T-cell (primary cell): ENCODE data around the gene FUBP1. TPM values are rescaled to one million over a fixed set of nuclear protein-coding genes. Genes with fewer than 3 reads are reported as not detected.

ENCODE experiments used
- ATAC-seq, 4 experiments: fragments of 200-7000 bp in 3 of 4; fragments of 150-1000 bp in 1 of 4; cut with Tn5 transposase; replicated peaks in 1 of 4; 1 replicate in 3 of 4; 2 replicates in 1 of 4; pipeline ENCODE4 v1.10.0; 2021; ENCODE audit warnings: moderate library complexity in 3 of 4, mild to moderate bottlenecking in 2 of 4, moderate number of reproducible peaks in 1 of 4
- CTCF ChIA-PET, 2 donors: fragments of 300-600 bp; sonication (Branson Sonifier 250); formaldehyde crosslinking; loops; one replicate each; lab custom pipeline; 2022; ENCODE audit warnings: antibody characterized with exemption in 2 of 2; lab: Charles Lee
- POLR2A ChIA-PET, 2 donors: fragments of 300-600 bp; sonication (Branson Sonifier 250); formaldehyde crosslinking; loops; one replicate each; lab custom pipeline; 2022; ENCODE audit warnings: antibody characterized with exemption in 2 of 2; lab: Charles Lee
- DNase-seq, 35 experiments: peaks; one replicate each; pipeline versions ENCODE4 v3.0.0 to v3.0.0-alpha.2; 2013 to 2023
- H3K27ac ChIP-seq: one replicate; pipeline ENCODE4 v1.5.1; 2013; ENCODE audit warnings: low read length
- H3K27me3 ChIP-seq, 2 experiments: replicated peaks in 1 of 2; 1 replicate in 1 of 2; 2 replicates in 1 of 2; pipeline versions ENCODE4 v1.6.1 to v1.7.0; 2013; ENCODE audit warnings: low read length in 1 of 2, mixed read lengths in 1 of 2; ENCODE audit not compliant: control insufficient read depth in 2 of 2, insufficient read depth in 2 of 2; ENCODE audit errors: extremely low read depth in 1 of 2
- H3K36me3 ChIP-seq, 2 donors: 1 replicate in 1 of 2; 2 replicates in 1 of 2; pipeline versions ENCODE4 v1.6.1 to v1.7.0; 2013; ENCODE audit warnings: low read length in 1 of 2; ENCODE audit not compliant: control insufficient read depth in 2 of 2, insufficient read depth in 1 of 2; ENCODE audit errors: extremely low read depth in 1 of 2
- H3K4me1 ChIP-seq, 2 experiments: 1 replicate in 1 of 2; 2 replicates in 1 of 2; pipeline versions ENCODE4 v1.6.1 to v1.7.0; 2013; ENCODE audit warnings: low read length in 2 of 2, mixed read lengths in 1 of 2; ENCODE audit not compliant: insufficient read depth in 2 of 2, control insufficient read depth in 1 of 2; ENCODE audit errors: extremely low read depth in 1 of 2
- H3K4me3 ChIP-seq, 2 donors: 1 replicate in 1 of 2; 2 replicates in 1 of 2; pipeline versions ENCODE4 v1.5.1 to v1.7.0; 2013; ENCODE audit warnings: mild to moderate bottlenecking in 2 of 2, low read length in 1 of 2, moderate library complexity in 1 of 2; ENCODE audit not compliant: control insufficient read depth in 1 of 2; ENCODE audit errors: extremely low read depth in 1 of 2
- H3K9me3 ChIP-seq: 2 replicates; pipeline ENCODE4 v1.7.0; 2013
- H3K27ac Mint-ChIP-seq, 2 donors: one replicate each; pipeline ENCODE4 v1.8.0; 2020 to 2021; ENCODE audit warnings: mild to moderate bottlenecking in 2 of 2, mixed read lengths in 2 of 2
- H3K27me3 Mint-ChIP-seq, 2 donors: one replicate each; pipeline ENCODE4 v1.8.0; 2021 to 2022; ENCODE audit warnings: mixed read lengths in 2 of 2
- H3K36me3 Mint-ChIP-seq: one replicate; pipeline ENCODE4 v1.8.0; 2021; ENCODE audit warnings: mixed read lengths
- H3K4me1 Mint-ChIP-seq, 3 donors: one replicate each; pipeline ENCODE4 v1.8.0; 2020 to 2022; ENCODE audit warnings: mixed read lengths in 3 of 3, mild to moderate bottlenecking in 1 of 3
- H3K4me3 Mint-ChIP-seq, 3 donors: one replicate each; pipeline ENCODE4 v1.8.0; 2020 to 2022; ENCODE audit warnings: mild to moderate bottlenecking in 3 of 3, mixed read lengths in 3 of 3, moderate library complexity in 3 of 3
- H3K9me3 Mint-ChIP-seq, 3 donors: one replicate each; pipeline ENCODE4 v1.8.0; 2020 to 2022; ENCODE audit warnings: mixed read lengths in 3 of 3
- WGBS: methylation state at CpG from one replicate; pipeline ENCODE4 v1.1.5; 2013; ENCODE audit warnings: missing lambda C conversion rate; ENCODE audit not compliant: insufficient coverage; 5-methylcytosine and 5-hydroxymethylcytosine counted together
- total RNA-seq, 35 experiments: library from RNA in 6 of 35; stranded (reverse) in 6 of 35; fragments of 120-200 nt in 1 of 35; gene quantifications; one replicate each; pipeline versions ENCODE4 v1.2.1 to v1.2.4 and lab custom pipeline; 2013 to 2026

FUBP1 gene
- total RNA-seq, 5 donors from 2014 or later (not counting 1 experiment from before 2014, with no cell fraction given), result 180 to 224 (median 194) TPM

DNA sequence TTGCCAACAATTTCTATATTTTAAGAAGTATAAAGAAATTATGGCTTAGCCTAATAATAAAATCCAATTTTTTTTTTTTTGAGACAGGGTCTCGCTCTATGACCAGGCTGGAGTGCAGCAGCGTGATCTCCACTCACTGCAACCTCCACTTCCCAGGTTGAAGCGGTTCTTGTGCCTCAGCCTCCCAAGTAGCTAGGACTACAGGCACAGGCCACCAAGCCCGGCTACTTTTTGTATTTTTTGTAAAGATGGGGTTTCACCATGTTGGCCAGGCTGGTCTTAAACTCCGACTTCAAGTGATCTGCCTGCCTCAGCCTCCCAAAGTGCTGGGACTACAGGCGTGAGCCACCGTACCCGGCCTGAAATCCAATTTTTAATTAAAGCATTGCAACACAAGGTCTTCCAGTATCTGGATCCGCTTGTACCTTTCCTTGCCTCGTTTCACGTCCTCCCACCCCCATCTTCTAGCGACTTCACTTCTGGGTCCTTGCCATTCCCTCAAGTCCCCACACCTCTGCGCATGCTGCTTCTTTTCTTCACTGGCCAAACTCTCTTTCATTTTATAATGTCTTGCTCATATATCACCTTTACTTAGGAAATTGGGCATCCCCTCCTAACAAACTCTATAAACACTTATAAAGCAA is 2.3 kb downstream of the FUBP1 start:
- Mint-ChIP-seq H3K4me3 (no peak overlapping the region), H3K27ac (no peak overlapping the region), H3K36me3 (peaks cover 16% of the 10 kb centered on the region), H3K4me1 (peaks cover 53 to 61% (median 60%) of the 10 kb centered on the region in 3 donors), H3K27me3 (no peaks in the 10 kb centered on the region), H3K9me3 (no peaks in the 10 kb centered on the region)
- ATAC-seq, result no peak
- WGBS, result 32% methylated on average over 8 of the region's 13 CpGs
- H3K4me1 ChIP-seq, result peaks cover 38 to 49% of the 10 kb centered on the region in 2 experiments
- H3K27me3 ChIP-seq, result no peaks in the 10 kb centered on the region
- ChIA-PET CTCF (interaction anchor here (0.7 to 4.7 kb wide), 6 partner anchors 16 to 138 kb away, joined by 3 to 74 read pairs (median 4); partner anchors contain the start of gene DNAJB4 (in 1 of the 2)), POLR2A (interaction anchor here (0.6 to 5.8 kb wide), 12 partner anchors 10 to 244 kb away, joined by 3 to 183 read pairs (median 6); partner anchors contain the start of genes DNAJB4 (in 2 of the 2), MIGA1 (in 1 of the 2) and USP33 (in 1 of the 2))
- no peaks in the 10 kb centered on the region for H3K9me3 ChIP-seq
- H3K4me3 ChIP-seq, result peak overlapping the region; percentile 92 to 93
- H3K36me3 ChIP-seq, result peaks cover 0 to 11% of the 10 kb centered on the region in 2 donors
- no peak for DNase-seq
- H3K27ac ChIP-seq, result peak overlapping the region; percentile 100

DNA sequence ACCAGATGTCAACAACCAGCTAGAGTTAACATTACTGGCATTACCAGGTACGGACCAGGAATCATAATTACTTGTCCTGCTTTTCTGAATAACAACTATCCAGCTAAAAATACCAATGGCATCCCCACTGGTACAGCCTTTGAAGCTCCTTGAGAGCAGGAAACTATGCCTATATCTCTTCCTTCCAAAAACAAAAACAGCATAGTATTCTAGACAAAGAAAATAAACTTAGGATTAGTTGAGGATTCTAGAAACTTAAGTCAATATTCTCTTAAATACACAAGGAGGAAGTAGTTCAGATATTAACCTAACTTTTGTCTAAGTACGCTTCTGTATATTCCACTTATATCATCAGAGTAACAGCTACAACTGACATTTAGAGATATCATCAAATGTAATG is 3.0 kb downstream of the FUBP1 start:
- H3K4me1 Mint-ChIP-seq, result peaks cover 55 to 63% (median 60%) of the 10 kb centered on the region in 3 donors
- Histone ChIP-seq H3K9me3 (no peaks in the 10 kb centered on the region), H3K36me3 (peaks cover 0 to 14% of the 10 kb centered on the region in 2 donors), H3K4me1 (peaks cover 41 to 52% of the 10 kb centered on the region in 2 experiments), H3K4me3 (peak overlapping the region in 1 of 2 donors; percentile 92), H3K27me3 (no peaks in the 10 kb centered on the region), H3K27ac (peak overlapping the region; percentile 100)
- WGBS, result 25% methylated on average over 1 of the region's 2 CpGs
- peak overlapping the region in 1 of 3 donors; percentile 80 for H3K4me3 Mint-ChIP-seq
- no peaks in the 10 kb centered on the region for H3K9me3 Mint-ChIP-seq
- peak overlapping the region; percentile 62 to 82 for H3K27ac Mint-ChIP-seq
- ATAC-seq (no peak), DNase-seq (no peak)
- peaks cover 16% of the 10 kb centered on the region for H3K36me3 Mint-ChIP-seq
- no peaks in the 10 kb centered on the region for H3K27me3 Mint-ChIP-seq
- CTCF ChIA-PET, result interaction anchor here (0.7 to 4.7 kb wide), 6 partner anchors 15 to 139 kb away, joined by 3 to 74 read pairs (median 4); partner anchors contain the start of gene DNAJB4 (in 1 of the 2)
- POLR2A ChIA-PET, result interaction anchor here (0.6 to 5.8 kb wide), 10 partner anchors 9 to 694 kb away, joined by 3 to 66 read pairs (median 6); partner anchors contain the start of gene DNAJB4 (in 2 of the 2)

DNA sequence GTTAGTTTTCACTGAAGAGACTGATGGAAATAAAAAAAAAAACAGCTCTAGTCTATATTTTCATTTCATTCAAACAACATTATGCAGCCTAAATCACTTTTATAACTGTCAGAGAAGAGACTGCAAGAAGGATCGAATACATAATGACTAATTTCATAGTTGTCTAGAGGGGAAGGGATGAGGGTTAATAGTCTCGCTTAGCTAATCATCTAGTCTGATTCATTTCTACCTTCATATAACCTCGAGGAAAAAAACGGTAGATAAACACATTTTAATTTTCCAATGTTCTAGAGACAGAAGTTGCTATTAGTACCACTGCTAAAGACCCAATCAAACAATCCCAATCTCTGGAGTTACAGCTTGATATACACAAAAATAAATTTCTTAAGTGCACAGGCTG is 3.5 kb downstream of the FUBP1 start:
- DNase-seq (no peak), ATAC-seq (no peak)
- H3K27me3 ChIP-seq, result no peaks in the 10 kb centered on the region
- peak overlapping the region in 1 of 3 donors; percentile 80 for H3K4me3 Mint-ChIP-seq
- WGBS, result 0% methylated on average over 1 of the region's 4 CpGs
- peak overlapping the region; percentile 26 for H3K27ac ChIP-seq
- H3K36me3 ChIP-seq, result peaks cover 0 to 19% of the 10 kb centered on the region in 2 donors
- H3K36me3 Mint-ChIP-seq, result peaks cover 16% of the 10 kb centered on the region
- CTCF ChIA-PET, result interaction anchor here in 1 of 2 donors (0.8 to 4.7 kb wide), 4 partner anchors 19 to 139 kb away, joined by 3 to 74 read pairs (median 6); partner anchors contain the start of gene DNAJB4
- H3K27me3 Mint-ChIP-seq, result no peaks in the 10 kb centered on the region
- POLR2A ChIA-PET, result interaction anchor here (0.6 to 5.8 kb wide), 8 partner anchors 10 to 161 kb away, joined by 3 to 66 read pairs (median 8); partner anchors contain the start of gene DNAJB4 (in 2 of the 2)
- H3K4me1 ChIP-seq, result peaks cover 40 to 57% of the 10 kb centered on the region in 2 experiments
- H3K4me1 Mint-ChIP-seq, result peaks cover 55 to 64% (median 55%) of the 10 kb centered on the region in 3 donors
- H3K9me3 Mint-ChIP-seq, result no peaks in the 10 kb centered on the region
- no peaks in the 10 kb centered on the region for H3K9me3 ChIP-seq
- H3K4me3 ChIP-seq, result peak overlapping the region in 1 of 2 donors; percentile 21
- H3K27ac Mint-ChIP-seq, result peak overlapping the region; percentile 62 to 82

DNA sequence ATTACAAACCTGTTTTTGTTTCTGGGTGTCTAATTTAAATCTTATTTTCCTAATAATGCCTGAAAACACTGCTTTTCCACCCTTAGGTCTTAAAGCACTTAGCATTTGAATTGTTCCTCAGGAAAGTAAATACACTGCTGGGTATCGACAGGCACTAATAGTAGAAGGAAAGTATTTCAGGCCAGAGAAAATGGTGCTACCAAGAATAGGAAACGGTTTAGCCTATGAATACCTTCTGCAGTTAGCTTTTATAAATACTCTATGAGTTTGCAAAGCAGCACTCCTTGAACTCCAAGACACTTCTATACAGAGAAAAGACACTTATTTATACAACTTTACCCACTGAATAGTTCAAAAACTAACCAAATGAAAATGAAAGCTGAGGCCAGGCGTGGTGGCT is 6.8 kb downstream of the FUBP1 start:
- no peaks in the 10 kb centered on the region for H3K9me3 Mint-ChIP-seq
- WGBS, result no CpG with 5 or more reads among the region's 3 CpGs
- Histone ChIP-seq H3K27me3 (no peaks in the 10 kb centered on the region), H3K4me3 (no peak overlapping the region), H3K36me3 (peaks cover 0 to 48% of the 10 kb centered on the region in 2 donors), H3K4me1 (peaks cover 41 to 46% of the 10 kb centered on the region in 2 experiments), H3K9me3 (no peaks in the 10 kb centered on the region), H3K27ac (no peak overlapping the region)
- ATAC-seq, result no peak
- no peak for DNase-seq
- H3K27ac Mint-ChIP-seq, result peak overlapping the region; percentile 16 to 31
- peak overlapping the region; percentile 24 to 48 (median 43) for H3K4me3 Mint-ChIP-seq
- peaks cover 29% of the 10 kb centered on the region for H3K36me3 Mint-ChIP-seq
- peaks cover 68 to 83% (median 77%) of the 10 kb centered on the region in 3 donors for H3K4me1 Mint-ChIP-seq
- ChIA-PET CTCF (interaction anchor here in 1 of 2 donors (1.0 to 1.6 kb wide), 2 partner anchors 15 to 32 kb away, joined by 3 to 5 read pairs; no protein-coding TSS in a partner anchor), POLR2A (interaction anchor here (0.5 to 1.2 kb wide), 5 partner anchors 16 to 242 kb away, joined by 3 to 7 read pairs (median 4); partner anchors contain the start of gene DNAJB4 (in 1 of the 2))
- no peaks in the 10 kb centered on the region for H3K27me3 Mint-ChIP-seq

DNA sequence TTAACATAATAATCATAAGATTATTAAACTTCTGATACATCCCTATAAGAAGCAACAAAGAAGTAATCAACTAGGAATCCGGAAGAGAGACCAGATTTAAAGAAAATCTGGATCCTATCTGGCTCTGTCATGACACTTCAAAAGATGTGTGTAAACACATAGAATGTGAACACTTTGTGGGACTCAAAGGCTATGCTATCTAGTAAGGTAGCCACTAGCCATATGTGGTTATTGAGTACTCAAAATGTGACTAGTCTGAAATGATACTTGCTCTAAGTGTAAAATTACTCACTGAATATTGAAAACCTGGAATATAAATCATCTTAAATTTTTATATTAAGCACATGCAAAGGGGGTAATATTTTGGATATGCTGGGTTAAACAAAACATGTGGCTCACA is 8.7 kb downstream of the FUBP1 start:
- H3K4me1 ChIP-seq, result peaks cover 24 to 33% of the 10 kb centered on the region in 2 experiments
- peaks cover 63 to 77% (median 74%) of the 10 kb centered on the region in 3 donors for H3K4me1 Mint-ChIP-seq
- peaks cover 31% of the 10 kb centered on the region for H3K36me3 Mint-ChIP-seq
- H3K27ac ChIP-seq, result no peak overlapping the region
- H3K4me3 ChIP-seq, result no peak overlapping the region
- H3K36me3 ChIP-seq, result peaks cover 0 to 67% of the 10 kb centered on the region in 2 donors
- DNase-seq (no peak), ATAC-seq (no peak)
- POLR2A ChIA-PET, result interaction anchor here (0.6 to 5.5 kb wide), 4 partner anchors 8 to 35 kb away, joined by 3 to 30 read pairs (median 6); partner anchors contain the start of genes DNAJB4 (in 1 of the 2) and FUBP1 (in 1 of the 2)
- CTCF ChIA-PET, result interaction anchor here (0.5 to 0.6 kb wide), 2 partner anchors 25 to 161 kb away, joined by 3 read pairs; no protein-coding TSS in a partner anchor
- no peaks in the 10 kb centered on the region for H3K27me3 ChIP-seq
- H3K9me3 ChIP-seq, result no peaks in the 10 kb centered on the region
- no peaks in the 10 kb centered on the region for H3K9me3 Mint-ChIP-seq
- H3K4me3 Mint-ChIP-seq, result no peak overlapping the region
- H3K27me3 Mint-ChIP-seq, result no peaks in the 10 kb centered on the region
- no peak overlapping the region for H3K27ac Mint-ChIP-seq
- 67% methylated on average over 1 of the region's 1 CpG for WGBS

DNA sequence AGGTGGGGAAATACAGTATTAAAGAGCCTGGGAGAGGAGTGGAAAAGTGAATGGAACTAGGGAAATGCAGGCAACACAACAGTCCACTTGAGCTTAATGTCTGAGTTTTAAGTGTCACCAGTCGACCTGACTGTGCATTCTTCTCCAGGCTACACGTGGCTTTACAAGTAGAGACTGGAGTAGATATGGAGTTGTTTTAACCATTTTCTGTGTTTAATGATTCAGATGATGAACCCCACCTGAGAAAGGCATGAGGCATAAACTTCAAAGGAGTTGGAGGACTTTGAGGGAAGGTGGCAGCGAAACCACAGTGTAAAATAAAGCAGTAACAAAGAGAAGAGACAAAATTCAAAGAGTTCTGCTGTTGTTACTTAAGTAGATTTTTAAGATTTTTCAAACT is 12.6 kb downstream of the FUBP1 start:
- no peak for ATAC-seq

More for the DNA sequence above, 12.6 kb downstream of the FUBP1 start:
- H3K9me3 ChIP-seq, result no peaks in the 10 kb centered on the region
- CTCF ChIA-PET, result interaction anchor here in 1 of 2 donors (1.2 kb wide), 1 partner anchor 19 kb away, joined by 3 read pairs; no protein-coding TSS in a partner anchor
- H3K27ac Mint-ChIP-seq, result peak overlapping the region in 1 of 2 donors; percentile 0
- DNase-seq, result no peak
- H3K27me3 ChIP-seq, result no peaks in the 10 kb centered on the region
- H3K4me1 ChIP-seq, result peaks cover 7 to 15% of the 10 kb centered on the region in 2 experiments
- H3K36me3 ChIP-seq, result peaks cover 2 to 95% of the 10 kb centered on the region in 2 donors
- 67% methylated on average over 1 of the region's 3 CpGs for WGBS
- H3K4me3 ChIP-seq, result no peak overlapping the region
- H3K4me3 Mint-ChIP-seq, result no peak overlapping the region
- no peak overlapping the region for H3K27ac ChIP-seq
- POLR2A ChIA-PET, result interaction anchor here (0.6 to 5.5 kb wide), 7 partner anchors 10 to 215 kb away, joined by 3 to 30 read pairs (median 4); partner anchors contain the start of gene FUBP1 (in 1 of the 2)
- H3K27me3 Mint-ChIP-seq, result no peaks in the 10 kb centered on the region
- H3K9me3 Mint-ChIP-seq, result no peaks in the 10 kb centered on the region
- H3K36me3 Mint-ChIP-seq, result peaks cover 51% of the 10 kb centered on the region
- H3K4me1 Mint-ChIP-seq, result peaks cover 52 to 54% (median 53%) of the 10 kb centered on the region in 3 donors
